ENCODE measurements around the gene ACTN4. TPM values are rescaled to one million over a fixed set of nuclear protein-coding genes. Genes with fewer than 3 reads are reported as not detected.
"Not testable (repeated sequence)": the region's sequence is repeated elsewhere in the genome, so short reads cannot be mapped to it uniquely, and the experiment has no call there.

Gene ACTN4
- 100 to 1,000 TPM; 342 to 463 (median 382) TPM for total RNA-seq

DNA sequence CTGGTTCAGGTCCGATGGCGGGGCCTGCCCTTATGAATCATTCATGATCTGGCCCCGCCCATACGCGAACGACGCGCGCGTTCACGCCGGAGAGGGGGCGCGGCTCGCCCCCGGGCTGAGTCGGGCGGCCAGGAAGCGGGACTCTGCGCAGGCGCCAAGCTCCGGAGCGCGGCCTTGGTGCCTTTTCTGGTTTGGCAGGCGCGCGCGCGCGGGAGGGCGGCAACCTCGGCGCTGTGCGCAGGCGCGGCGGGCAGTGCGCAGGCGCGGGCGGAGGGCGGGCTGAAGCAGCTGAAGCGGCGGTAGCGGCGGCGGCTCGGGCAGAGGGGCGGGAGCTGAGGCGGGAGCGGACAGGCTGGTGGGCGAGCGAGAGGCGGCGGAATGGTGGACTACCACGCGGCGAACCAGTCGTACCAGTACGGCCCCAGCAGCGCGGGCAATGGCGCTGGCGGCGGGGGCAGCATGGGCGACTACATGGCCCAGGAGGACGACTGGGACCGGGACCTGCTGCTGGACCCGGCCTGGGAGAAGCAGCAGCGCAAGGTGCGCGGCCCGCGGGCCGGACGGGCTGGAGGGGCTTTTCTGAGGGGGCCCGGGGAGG, at the start of gene ACTN4:
TSS of gene ACTN4 (plus strand) at position 282 of the 598 bp plus-strand sequence. CDS start at position 379, 97 bp downstream.
- TF ChIP-seq POLR2A (IDR thresholded peaks at IDR 0.05) (peak; percentile 97 to 99), EP300 (IDR thresholded peaks at IDR 0.05) (peak; percentile 67 to 97)
- TF ChIP-seq, protein P1, sequence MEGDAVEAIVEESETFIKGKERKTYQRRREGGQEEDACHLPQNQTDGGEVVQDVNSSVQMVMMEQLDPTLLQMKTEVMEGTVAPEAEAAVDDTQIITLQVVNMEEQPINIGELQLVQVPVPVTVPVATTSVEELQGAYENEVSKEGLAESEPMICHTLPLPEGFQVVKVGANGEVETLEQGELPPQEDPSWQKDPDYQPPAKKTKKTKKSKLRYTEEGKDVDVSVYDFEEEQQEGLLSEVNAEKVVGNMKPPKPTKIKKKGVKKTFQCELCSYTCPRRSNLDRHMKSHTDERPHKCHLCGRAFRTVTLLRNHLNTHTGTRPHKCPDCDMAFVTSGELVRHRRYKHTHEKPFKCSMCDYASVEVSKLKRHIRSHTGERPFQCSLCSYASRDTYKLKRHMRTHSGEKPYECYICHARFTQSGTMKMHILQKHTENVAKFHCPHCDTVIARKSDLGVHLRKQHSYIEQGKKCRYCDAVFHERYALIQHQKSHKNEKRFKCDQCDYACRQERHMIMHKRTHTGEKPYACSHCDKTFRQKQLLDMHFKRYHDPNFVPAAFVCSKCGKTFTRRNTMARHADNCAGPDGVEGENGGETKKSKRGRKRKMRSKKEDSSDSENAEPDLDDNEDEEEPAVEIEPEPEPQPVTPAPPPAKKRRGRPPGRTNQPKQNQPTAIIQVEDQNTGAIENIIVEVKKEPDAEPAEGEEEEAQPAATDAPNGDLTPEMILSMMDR (IDR thresholded peaks at IDR 0.05): peak in 1 of 5 experiments; percentile 46
- DNase-seq (ENCODE audit: low spot score in 2 of 2): peak; percentile 97 to 98
- H3K9me3 ChIP-seq: no peaks in the 10 kb centered on the region
- H3K36me3 ChIP-seq: no peaks in the 10 kb centered on the region
- H3K4me1 ChIP-seq: peaks cover 0 to 49% (median 32%) of the 10 kb centered on the region in 4 donors
- 0% methylated on average over 57 to 64 of the region's 77 CpGs for WGBS, 2 donors
- H3K27ac ChIP-seq: peak within 1 kb of the TSS; percentile 64 to 93 (median 92)
- peak within 1 kb of the TSS; percentile 70 to 87 (median 84) for H3K4me3 ChIP-seq
- no peaks in the 10 kb centered on the region for H3K27me3 ChIP-seq

DNA sequence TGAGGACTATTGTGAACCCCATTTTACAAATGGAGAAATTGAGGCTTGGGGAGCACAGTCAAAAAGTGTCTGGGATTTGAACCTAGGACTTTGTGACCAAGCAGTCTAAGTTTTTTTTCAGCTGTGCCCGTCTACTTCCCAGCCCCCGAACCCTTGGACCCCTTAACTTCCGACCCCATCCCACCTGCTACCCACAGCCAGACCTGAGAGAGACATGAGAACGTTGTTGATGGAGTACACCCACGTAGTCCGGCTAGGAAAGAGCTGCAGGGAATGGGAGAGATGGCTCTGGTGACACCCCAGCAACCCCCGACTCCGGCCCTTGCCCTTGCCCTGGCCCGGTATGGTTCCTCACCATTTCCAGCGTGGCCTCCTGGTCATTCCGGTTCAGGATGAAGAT, 47.7 kb upstream of the ACTN4 start:
- no peaks in the 10 kb centered on the region for H3K9me3 ChIP-seq
- H3K4me1 ChIP-seq: peaks cover 0 to 10% (median 0%) of the 10 kb centered on the region in 4 donors
- H3K27ac ChIP-seq: no peak overlapping the region
- no peak overlapping the region for H3K4me3 ChIP-seq
- peaks cover 0 to 8% of the 10 kb centered on the region in 2 donors for H3K27me3 ChIP-seq
- TF ChIP-seq, protein P1 (IDR thresholded peaks at IDR 0.05): no peak
- TF ChIP-seq POLR2A (IDR thresholded peaks at IDR 0.05) (no peak), EP300 (IDR thresholded peaks at IDR 0.05) (no peak)
- no peak for DNase-seq (ENCODE audit: low spot score in 2 of 2)
- H3K36me3 ChIP-seq: no peaks in the 10 kb centered on the region
- WGBS, 2 donors: 82 to 90% methylated on average over 11 of the region's 11 CpGs

DNA sequence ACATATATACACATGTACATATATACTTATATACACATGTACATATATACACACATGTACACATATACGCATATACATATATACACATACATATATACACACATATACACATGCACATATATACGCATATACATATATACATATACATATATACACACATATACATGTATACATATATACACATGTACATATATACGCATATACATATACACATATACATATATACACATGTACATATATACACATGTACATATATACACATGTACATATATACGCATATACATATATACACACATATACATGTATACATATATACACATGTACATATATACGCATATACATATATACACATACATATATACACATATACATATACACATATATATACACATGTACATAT, 44.6 kb upstream of the ACTN4 start:
- not testable (repeated sequence) for H3K27ac ChIP-seq; H3K36me3 ChIP-seq; H3K4me1 ChIP-seq; H3K27me3 ChIP-seq; H3K4me3 ChIP-seq; DNase-seq (ENCODE audit: low spot score in 2 of 2); H3K9me3 ChIP-seq
- 95 to 97% methylated on average over 5 of the region's 5 CpGs for WGBS, 2 donors

DNA sequence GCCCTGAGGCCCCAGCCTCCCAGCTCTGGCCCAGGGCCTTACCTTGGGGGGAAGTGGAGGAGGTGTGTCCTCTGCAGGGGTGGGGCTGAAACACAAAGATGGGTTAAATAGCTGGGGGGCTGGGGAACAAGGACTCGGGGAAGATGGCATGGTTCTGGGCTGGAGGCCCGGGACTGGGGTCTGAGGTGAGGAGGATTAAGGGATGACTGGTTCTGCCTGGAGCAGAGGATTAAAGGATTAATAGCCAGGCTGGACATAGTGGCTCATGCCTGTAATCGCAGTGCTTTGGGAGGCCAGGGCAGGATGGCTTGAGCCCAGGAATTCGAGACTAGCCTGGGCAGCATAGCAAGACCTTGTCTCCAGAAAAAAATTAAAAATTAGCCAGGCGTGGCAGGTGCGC, 41.3 kb upstream of the ACTN4 start:
- H3K4me1 ChIP-seq: no peaks in the 10 kb centered on the region
- H3K9me3 ChIP-seq: no peaks in the 10 kb centered on the region
- no peak overlapping the region for H3K4me3 ChIP-seq
- no peaks in the 10 kb centered on the region for H3K36me3 ChIP-seq
- WGBS, 2 donors: 73 to 78% methylated on average over 6 of the region's 6 CpGs
- no peak for DNase-seq (ENCODE audit: low spot score in 2 of 2)
- TF ChIP-seq POLR2A (IDR thresholded peaks at IDR 0.05) (no peak), EP300 (IDR thresholded peaks at IDR 0.05) (no peak)
- TF ChIP-seq, protein P1 (IDR thresholded peaks at IDR 0.05): no peak
- H3K27ac ChIP-seq: no peak overlapping the region
- H3K27me3 ChIP-seq: no peaks in the 10 kb centered on the region

DNA sequence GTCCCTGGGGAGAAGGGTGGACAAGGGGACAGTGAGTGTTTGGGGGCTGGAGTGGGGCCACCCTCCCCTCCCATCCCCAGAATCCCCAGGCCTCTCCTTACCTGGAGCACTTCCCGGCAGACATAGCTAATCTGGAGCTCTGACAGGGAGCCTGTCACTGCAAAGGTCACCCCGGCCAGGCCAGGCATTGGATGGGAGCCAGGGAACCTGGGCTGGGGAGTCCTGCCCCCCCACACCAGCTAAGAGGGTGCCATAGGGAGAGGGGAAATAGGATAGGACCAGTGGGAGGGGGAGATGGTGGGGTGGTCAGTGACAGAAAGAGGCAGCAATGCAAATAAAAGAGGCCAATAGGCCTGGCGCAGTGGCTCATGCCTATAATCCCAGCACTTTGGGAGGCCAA, 33.2 kb upstream of the ACTN4 start:
- Histone ChIP-seq H3K4me3 (no peak overlapping the region), H3K4me1 (peaks cover 0 to 10% (median under 1%) of the 10 kb centered on the region in 4 donors)
- 76 to 84% methylated on average over 3 of the region's 3 CpGs for WGBS, 2 donors

More for the DNA sequence above, 33.2 kb upstream of the ACTN4 start:
- TF ChIP-seq, protein P1 (IDR thresholded peaks at IDR 0.05): no peak
- TF ChIP-seq EP300 (IDR thresholded peaks at IDR 0.05) (no peak), POLR2A (IDR thresholded peaks at IDR 0.05) (no peak)
- no peak for DNase-seq (ENCODE audit: low spot score in 2 of 2)
- Histone ChIP-seq H3K27me3 (no peaks in the 10 kb centered on the region), H3K36me3 (no peaks in the 10 kb centered on the region), H3K27ac (no peak overlapping the region), H3K9me3 (no peaks in the 10 kb centered on the region)
